IMR-90 (cell line): ENCODE results near the gene CTPS2. TPM values are rescaled to one million over a fixed set of nuclear protein-coding genes. Genes with fewer than 3 reads are reported as not detected.

Source experiments
- ATAC-seq: fragments of 200-7000 bp; cut with Tn5 transposase; 2 replicates; pipeline ENCODE4 v1.9.1; 2020; ENCODE audit warnings: low read depth, mild to moderate bottlenecking, moderate library complexity
- BruUV-seq: library from RNA; stranded (reverse); fragments of 400-500 nt; replicated peaks from 2 replicates; lab custom pipeline; 2021; lab: Mats Ljungman, UMichigan
- CTCF ChIA-PET: fragments of 300-600 bp; formaldehyde crosslinking; extraction: SDS; loops from one replicate; lab custom pipeline; 2021; ENCODE audit warnings: antibody characterized with exemption; lab: Yijun Ruan, JAX
- POLR2A ChIA-PET: fragments of 300-600 bp; sonication (Branson Sonifier 250); formaldehyde crosslinking; loops from one replicate; lab custom pipeline; 2022; ENCODE audit warnings: antibody characterized with exemption; ENCODE audit not compliant: unreplicated experiment; lab: Charles Lee
- DNase-seq: peaks from one replicate; pipeline ENCODE4 v3.0.0; 2013
- H2AFZ ChIP-seq: replicated peaks from 2 replicates; pipeline ENCODE3; 2013; ENCODE audit warnings: low read length, mild to moderate bottlenecking; ENCODE audit not compliant: poor library complexity
- H2AK5ac ChIP-seq: 2 replicates; pipeline ENCODE4 v1.6.1; 2013; ENCODE audit warnings: low read depth, low read length, inconsistent platforms
- H2AK9ac ChIP-seq: replicated peaks from 2 replicates; pipeline ENCODE3; 2013; ENCODE audit warnings: mild to moderate bottlenecking, low read depth, low read length, moderate library complexity; ENCODE audit not compliant: poor library complexity
- H2BK120ac ChIP-seq: 2 replicates; pipeline ENCODE4 v1.6.1; 2013; ENCODE audit warnings: low read depth, low read length, inconsistent platforms
- H2BK15ac ChIP-seq: 3 replicates; pipeline ENCODE4 v1.6.1; 2013; ENCODE audit warnings: low read depth, low read length, inconsistent platforms
- H2BK20ac ChIP-seq: 2 replicates; pipeline ENCODE4 v1.6.1; 2013; ENCODE audit warnings: low read depth, mild to moderate bottlenecking, inconsistent platforms, low read length, moderate library complexity
- H2BK5ac ChIP-seq: 2 replicates; pipeline ENCODE4 v1.6.1; 2013; ENCODE audit warnings: mild to moderate bottlenecking, low read depth, low read length, inconsistent platforms; ENCODE audit not compliant: poor library complexity, severe bottlenecking
- H3K14ac ChIP-seq: replicated peaks from 2 replicates; pipeline ENCODE4 v1.6.1; 2013; ENCODE audit warnings: low read depth, low read length, inconsistent platforms
- H3K18ac ChIP-seq: 2 replicates; pipeline ENCODE4 v1.6.1; 2013; ENCODE audit warnings: low read depth, low read length, control low read depth
- H3K23ac ChIP-seq: 2 replicates; pipeline ENCODE4 v1.6.1; 2013; ENCODE audit warnings: low read depth, low read length, inconsistent platforms
- H3K27ac ChIP-seq: 2 replicates; pipeline ENCODE4 v1.5.1; 2013; ENCODE audit warnings: mild to moderate bottlenecking, control low read depth, low read length; ENCODE audit not compliant: insufficient read depth
- H3K27me3 ChIP-seq: 2 replicates; pipeline ENCODE4 v1.6.1; 2013; ENCODE audit warnings: low read length; ENCODE audit not compliant: control insufficient read depth, insufficient read depth
- H3K36me3 ChIP-seq: 2 replicates; pipeline ENCODE4 v1.6.1; 2013; ENCODE audit warnings: low read length, mixed read lengths; ENCODE audit not compliant: control insufficient read depth, insufficient read depth
- H3K4ac ChIP-seq: 2 replicates; pipeline ENCODE4 v1.6.1; 2013; ENCODE audit warnings: low read depth, low read length, inconsistent platforms
- H3K4me1 ChIP-seq: 2 replicates; pipeline ENCODE4 v1.6.1; 2013; ENCODE audit warnings: low read length, mixed read lengths; ENCODE audit not compliant: control insufficient read depth, insufficient read depth
- H3K4me2 ChIP-seq: 2 replicates; pipeline ENCODE4 v1.6.1; 2013; ENCODE audit warnings: low read depth, mild to moderate bottlenecking, control low read depth, low read length, moderate library complexity
- H3K4me3 ChIP-seq: 2 replicates; pipeline ENCODE4 v1.5.1; 2013; ENCODE audit warnings: low read depth, mild to moderate bottlenecking, control low read depth, low read length, moderate library complexity; ENCODE audit not compliant: insufficient read depth
- H3K56ac ChIP-seq: 2 replicates; pipeline ENCODE4 v1.6.1; 2013; ENCODE audit warnings: low read length, inconsistent platforms; ENCODE audit not compliant: insufficient read depth; ENCODE audit errors: extremely low read depth
- H3K79me1 ChIP-seq, 2 experiments: 2 replicates each; pipeline ENCODE4 v1.6.1; 2013; ENCODE audit warnings: low read length in 2 of 2, inconsistent platforms in 1 of 2, low read depth in 1 of 2
- H3K9ac ChIP-seq: 2 replicates; pipeline ENCODE4 v1.6.1; 2013; ENCODE audit warnings: low read depth, low read length, control low read depth
- H3K9me1 ChIP-seq: 2 replicates; pipeline ENCODE4 v1.6.1; 2013; ENCODE audit warnings: low read length, inconsistent platforms; ENCODE audit not compliant: insufficient read depth
- H3K9me3 ChIP-seq: 2 replicates; pipeline ENCODE4 v1.6.1; 2013; ENCODE audit warnings: low read length; ENCODE audit not compliant: control insufficient read depth, insufficient read depth
- H4K20me1 ChIP-seq: 2 replicates; pipeline ENCODE4 v1.6.1; 2013; ENCODE audit warnings: low read length, inconsistent platforms; ENCODE audit not compliant: insufficient read depth
- H4K5ac ChIP-seq: 2 replicates; pipeline ENCODE4 v1.6.1; 2013; ENCODE audit warnings: mild to moderate bottlenecking, low read depth, low read length, control low read depth
- H4K8ac ChIP-seq, 2 experiments: 2 replicates each; pipeline ENCODE4 v1.6.1; 2013; ENCODE audit warnings: low read depth in 2 of 2, low read length in 2 of 2, control low read depth in 1 of 2, inconsistent platforms in 1 of 2
- H4K91ac ChIP-seq: 2 replicates; pipeline ENCODE4 v1.6.1; 2013; ENCODE audit warnings: low read depth, low read length, inconsistent platforms; ENCODE audit not compliant: insufficient read depth
- BHLHE40 ChIP-seq: fragments of 150-350 bp; IDR thresholded peaks from 2 replicates; pipeline ENCODE4 v1.6.1; 2016; ENCODE audit warnings: mild to moderate bottlenecking, low read depth, low read length
- CHD1 ChIP-seq: IDR thresholded peaks from 2 replicates; pipeline ENCODE4 v1.6.1; 2012; ENCODE audit warnings: low read depth, low read length, improper control_type of control experiment
- FOS ChIP-seq: fragments of 150-350 bp; IDR thresholded peaks from 2 replicates; pipeline ENCODE4 v1.6.1; 2016; ENCODE audit warnings: low read depth, low read length
- MAFK ChIP-seq: IDR thresholded peaks from 2 replicates; pipeline ENCODE4 v1.6.1; 2012; ENCODE audit warnings: low read depth, low read length, improper control_type of control experiment
- MAZ ChIP-seq: IDR thresholded peaks from 2 replicates; pipeline ENCODE4 v1.6.1; 2012; ENCODE audit warnings: low read depth, mild to moderate bottlenecking, low read length, improper control_type of control experiment, moderate library complexity, borderline replicate concordance
- MXI1 ChIP-seq: IDR thresholded peaks from 2 replicates; pipeline ENCODE4 v1.6.1; 2012; ENCODE audit warnings: low read depth, mild to moderate bottlenecking, low read length, moderate library complexity, borderline replicate concordance
- POLR2A ChIP-seq: IDR thresholded peaks from 2 replicates; pipeline ENCODE4 v1.6.1; 2012; ENCODE audit warnings: mild to moderate bottlenecking, low read depth, low read length
- RAD21 ChIP-seq: IDR thresholded peaks from 2 replicates; pipeline ENCODE4 v1.6.1; 2012; ENCODE audit warnings: low read length, improper control_type of control experiment
- RCOR1 ChIP-seq: IDR thresholded peaks from 2 replicates; pipeline ENCODE4 v1.6.1; 2012; ENCODE audit warnings: mild to moderate bottlenecking, low read length, improper control_type of control experiment; ENCODE audit not compliant: insufficient replicate concordance
- RFX5 ChIP-seq: IDR thresholded peaks from 2 replicates; pipeline ENCODE4 v1.8.0; 2012; ENCODE audit warnings: low read depth, mild to moderate bottlenecking, low read length, moderate library complexity
- SMC3 ChIP-seq: fragments of 150-350 bp; IDR thresholded peaks from 2 replicates; pipeline ENCODE4 v1.6.1; 2016; ENCODE audit warnings: low read depth, mild to moderate bottlenecking, antibody characterized with exemption, low read length, moderate library complexity
- WGBS, 2 experiments: methylation state at CpG; one replicate each; pipeline versions ENCODE4 v1.1.5 to v1.1.7; 2013; ENCODE audit warnings: missing lambda C conversion rate in 2 of 2; ENCODE audit not compliant: insufficient read length in 1 of 2; ENCODE audit errors: extremely low coverage in 2 of 2; 5-methylcytosine and 5-hydroxymethylcytosine counted together
- dilution Hi-C: fragments of 300-500 bp; cut with HindIII; formaldehyde crosslinking; loops from one replicate; pipeline ENCODE4 v1.14.3; 2018; ENCODE audit warnings: low sequenced_read_pairs; ENCODE audit not compliant: unreplicated experiment
- in situ Hi-C: fragments of 300-500 bp; cut with MboI; formaldehyde crosslinking; loops from 3 replicates; pipeline ENCODE4 v1.14.3; 2019; ENCODE audit warnings: low sequenced_read_pairs, inconsistent platforms, mixed read lengths
- intact Hi-C: fragments of 100-400 bp; cut with micrococcal nuclease; formaldehyde crosslinking; loops from 2 replicates; pipeline ENCODE4 v1.10.0; 2022
- polyA plus RNA-seq, 3 experiments: library from polyadenylated mRNA; depleted of rRNA; stranded (reverse); fragments of >200 nt; gene quantifications; 2 replicates each; pipeline ENCODE4 v1.2.3, GENCODE V29; 2012; ENCODE audit warnings: low replicate concordance in 1 of 3
- total RNA-seq: library from RNA; depleted of rRNA; stranded (reverse); fragments of >200 nt; gene quantifications from 2 replicates; pipeline ENCODE4 v1.2.3, GENCODE V29; 2012
- TF ChIP-seq, protein P1 (sequence below): fragments of 150-350 bp; IDR thresholded peaks from 2 replicates; pipeline ENCODE4 v1.6.1; 2016; ENCODE audit warnings: low read depth, mild to moderate bottlenecking, low read length, moderate library complexity, borderline replicate concordance
- TF ChIP-seq, protein P2 (sequence below): fragments of 150-350 bp; IDR thresholded peaks from 2 replicates; pipeline ENCODE4 v1.6.1; 2017; ENCODE audit warnings: mild to moderate bottlenecking, antibody characterized with exemption, low read length, low read depth

Gene CTPS2
- total and polyA plus RNA-seq, 2 of the 4 experiments (the other 2 are of a cell fraction): 6.0 to 13.1 TPM

DNA sequence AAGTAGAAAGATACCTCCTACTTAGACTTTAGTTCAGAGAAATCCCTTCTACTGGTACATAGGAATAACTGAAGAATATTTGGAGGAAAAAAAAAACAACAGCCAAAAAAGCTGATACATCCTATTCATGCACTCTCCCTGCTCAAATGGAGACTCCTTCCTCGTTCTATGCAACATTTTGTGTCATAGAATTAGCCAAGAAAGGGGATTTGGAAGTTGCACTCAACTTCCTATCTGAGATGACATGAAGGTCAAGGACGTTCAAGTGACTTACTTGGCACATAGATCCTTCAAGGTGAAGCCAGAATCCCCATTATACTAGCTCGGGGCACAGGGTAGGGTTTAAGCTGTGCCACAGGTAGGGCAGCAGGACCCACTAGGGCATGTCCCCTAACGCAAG, 118.7 kb downstream of the CTPS2 start:
- dilution Hi-C loops: no loop called here
- in situ Hi-C loops: no loop called here
- H3K27ac ChIP-seq: no peak overlapping the region
- no peak overlapping the region for H2BK20ac ChIP-seq
- H3K27me3 ChIP-seq: no peaks in the 10 kb centered on the region; the same call in 1 of the 2 replicates
- no peak overlapping the region for H2BK120ac ChIP-seq
- no peaks in the 10 kb centered on the region for H3K9me1 ChIP-seq
- H3K23ac ChIP-seq: no peak overlapping the region
- no peak overlapping the region for H3K4me3 ChIP-seq
- CTCF ChIA-PET: no interaction called here
- intact Hi-C loops: no loop called here
- no peak for DNase-seq
- H3K56ac ChIP-seq: no peak overlapping the region
- H3K4me1 ChIP-seq: peaks cover 4% of the 10 kb centered on the region; the same call in 1 of the 2 replicates
- no peak overlapping the region for H3K9ac ChIP-seq
- H4K5ac ChIP-seq: no peak overlapping the region
- H3K4ac ChIP-seq: no peak overlapping the region
- no peak overlapping the region for H2BK15ac ChIP-seq
- H2AFZ ChIP-seq: no peak overlapping the region
- 20% methylated on average over 1 of the region's 4 CpGs; no CpG with 5 or more reads in 1 of the 2 experiments for WGBS, 2 experiments
- H3K9me3 ChIP-seq: no peaks in the 10 kb centered on the region
- no peak overlapping the region for H3K14ac ChIP-seq
- no peak overlapping the region for H2BK5ac ChIP-seq
- H3K18ac ChIP-seq: no peak overlapping the region
- no peak overlapping the region for H2AK9ac ChIP-seq
- no peaks in the 10 kb centered on the region for H4K20me1 ChIP-seq
- H2AK5ac ChIP-seq: no peak overlapping the region
- POLR2A ChIA-PET: no interaction called here
- ATAC-seq: no peak
- H3K79me1 ChIP-seq: no peaks in the 10 kb centered on the region
- no peak overlapping the region for H4K8ac ChIP-seq
- no peak overlapping the region for H3K4me2 ChIP-seq
- no peak overlapping the region for H4K91ac ChIP-seq
- BruUV-seq: no TSS peak
- TF ChIP-seq RCOR1 (no peak), MAZ (no peak), BHLHE40 (no peak), CHD1 (no peak), RFX5 (no peak), MAFK (no peak), MXI1 (no peak), POLR2A (no peak), FOS (no peak), SMC3 (no peak), RAD21 (no peak)
- TF ChIP-seq, protein P1, sequence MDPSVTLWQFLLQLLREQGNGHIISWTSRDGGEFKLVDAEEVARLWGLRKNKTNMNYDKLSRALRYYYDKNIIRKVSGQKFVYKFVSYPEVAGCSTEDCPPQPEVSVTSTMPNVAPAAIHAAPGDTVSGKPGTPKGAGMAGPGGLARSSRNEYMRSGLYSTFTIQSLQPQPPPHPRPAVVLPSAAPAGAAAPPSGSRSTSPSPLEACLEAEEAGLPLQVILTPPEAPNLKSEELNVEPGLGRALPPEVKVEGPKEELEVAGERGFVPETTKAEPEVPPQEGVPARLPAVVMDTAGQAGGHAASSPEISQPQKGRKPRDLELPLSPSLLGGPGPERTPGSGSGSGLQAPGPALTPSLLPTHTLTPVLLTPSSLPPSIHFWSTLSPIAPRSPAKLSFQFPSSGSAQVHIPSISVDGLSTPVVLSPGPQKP: no peak
- TF ChIP-seq, protein P2, sequence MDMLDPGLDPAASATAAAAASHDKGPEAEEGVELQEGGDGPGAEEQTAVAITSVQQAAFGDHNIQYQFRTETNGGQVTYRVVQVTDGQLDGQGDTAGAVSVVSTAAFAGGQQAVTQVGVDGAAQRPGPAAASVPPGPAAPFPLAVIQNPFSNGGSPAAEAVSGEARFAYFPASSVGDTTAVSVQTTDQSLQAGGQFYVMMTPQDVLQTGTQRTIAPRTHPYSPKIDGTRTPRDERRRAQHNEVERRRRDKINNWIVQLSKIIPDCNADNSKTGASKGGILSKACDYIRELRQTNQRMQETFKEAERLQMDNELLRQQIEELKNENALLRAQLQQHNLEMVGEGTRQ: no peak
- H3K36me3 ChIP-seq: peaks cover 1% of the 10 kb centered on the region
